Measurements from ENCODE around the gene CASZ1. TPM values are rescaled to one million over a fixed set of nuclear protein-coding genes. Genes with fewer than 3 reads are reported as not detected.

Gene CASZ1
- total and polyA plus RNA-seq, 12 donors, result 2.5 to 35.2 (median 7.0) TPM

- TF ChIP-seq CTCF (IDR thresholded peaks at IDR 0.05) (no peak), POLR2A (IDR thresholded peaks at IDR 0.05) (no peak)
- no peak for DNase-seq
- no peak overlapping the region for H3K4me3 ChIP-seq
- H3K36me3 ChIP-seq (replicated peaks in 1 of 2), result no peaks in the 10 kb centered on the region
- H3K9me3 ChIP-seq (replicated peaks in 1 of 3), result no peaks in the 10 kb centered on the region
- 90 to 95% (median 93%) methylated on average over 18 to 31 of the region's 31 CpGs for WGBS, 4 donors
- no peak overlapping the region for H3K27ac ChIP-seq
- H3K4me1 ChIP-seq (replicated peaks in 1 of 2), result no peaks in the 10 kb centered on the region
- no peaks in the 10 kb centered on the region for H3K27me3 ChIP-seq
- intact Hi-C loops (cut with DNase I), result no loop called here
Measured at GRCh38 chr1:10642403-10643080, 153.9 kb downstream of the CASZ1 start.

GRCh38 chr1:10641976-10642375 lies 154.5 kb downstream of the CASZ1 start:
- no peaks in the 10 kb centered on the region for H3K9me3 ChIP-seq (replicated peaks in 1 of 3)

GRCh38 chr1:10640843-10641553 lies 155.4 kb downstream of the CASZ1 start:
- no peak for DNase-seq
- H3K27ac ChIP-seq, result peak overlapping the region in 1 of 5 donors; percentile 34
- no peak overlapping the region for H3K4me3 ChIP-seq
- H3K9me3 ChIP-seq (replicated peaks in 1 of 3), result no peaks in the 10 kb centered on the region
- intact Hi-C loops (cut with DNase I), result no loop called here
- H3K36me3 ChIP-seq (replicated peaks in 1 of 2), result no peaks in the 10 kb centered on the region
- no peak for TF ChIP-seq CTCF (IDR thresholded peaks at IDR 0.05)
- no peak for TF ChIP-seq POLR2A (IDR thresholded peaks at IDR 0.05)
- no peaks in the 10 kb centered on the region for H3K27me3 ChIP-seq
- 92 to 94% (median 93%) methylated on average over 3 to 16 of the region's 16 CpGs for whole genome bisulfite sequencing, 4 donors
- no peaks in the 10 kb centered on the region for H3K4me1 ChIP-seq (replicated peaks in 1 of 2)

More at GRCh38 chr1:10641976-10642375, 154.5 kb downstream of the CASZ1 start:
- TF ChIP-seq POLR2A (IDR thresholded peaks at IDR 0.05), result no peak
- no peak for TF ChIP-seq CTCF (IDR thresholded peaks at IDR 0.05)
- H3K4me1 ChIP-seq (replicated peaks in 1 of 2), result no peaks in the 10 kb centered on the region
- H3K4me3 ChIP-seq, result no peak overlapping the region
- intact Hi-C loops (cut with DNase I), result no loop called here
- no peaks in the 10 kb centered on the region for H3K27me3 ChIP-seq
- H3K27ac ChIP-seq, result no peak overlapping the region
- DNase-seq, result no peak
- no peaks in the 10 kb centered on the region for H3K36me3 ChIP-seq (replicated peaks in 1 of 2)
- 82 to 94% (median 88%) methylated on average over 13 to 24 of the region's 24 CpGs for WGBS, 4 donors

- no peak overlapping the region for H3K4me3 ChIP-seq
- intact Hi-C loops (cut with DNase I), result loop anchor here in 1 of 2 donors (10.0 kb wide), 1 partner anchor 225 kb away; no protein-coding TSS in a partner anchor
- DNase-seq, result peak in 1 of 7 donors; percentile 82
- H3K4me1 ChIP-seq (replicated peaks in 1 of 2), result no peaks in the 10 kb centered on the region
- 82 to 88% (median 84%) methylated on average over 29 to 45 of the region's 45 CpGs for WGBS, 4 donors
- TF ChIP-seq CTCF (IDR thresholded peaks at IDR 0.05), result no peak
- no peak for TF ChIP-seq POLR2A (IDR thresholded peaks at IDR 0.05)
- H3K36me3 ChIP-seq (replicated peaks in 1 of 2), result no peaks in the 10 kb centered on the region
- no peaks in the 10 kb centered on the region for H3K9me3 ChIP-seq (replicated peaks in 1 of 3)
- no peak overlapping the region for H3K27ac ChIP-seq
- H3K27me3 ChIP-seq, result no peaks in the 10 kb centered on the region
Measured at GRCh38 chr1:10639775-10640578, 156.5 kb downstream of the CASZ1 start.

Measured in adrenal gland (tissue), 12 donors.